ENCODE data around the gene HRH2. TPM values are rescaled to one million over a fixed set of nuclear protein-coding genes. Genes with fewer than 3 reads are reported as not detected.

HRH2 gene
- total and polyA plus RNA-seq, 9 of the 15 experiments (the other 6 are each of a cell fraction or from before 2014, with no cell fraction given) = 0.04 TPM; not detected in 8

- H3K79me2 ChIP-seq (ENCODE audit: control insufficient read depth, insufficient read depth, low read length) = no peaks in the 10 kb centered on the region
- no peak overlapping the region for H3K9ac ChIP-seq (ENCODE audit: insufficient read depth in 1 of 2, low read depth in 2 of 2, low read length in 2 of 2)
- H4K20me1 ChIP-seq (replicated peaks; ENCODE audit: control insufficient read depth, insufficient read depth, low read length) = no peaks in the 10 kb centered on the region
- intact Hi-C loops (cut with micrococcal nuclease) = no loop called here
- peaks cover 11 to 60% of the 10 kb centered on the region in 2 experiments for H3K27me3 ChIP-seq (ENCODE audit: control insufficient read depth in 2 of 2, insufficient read depth in 2 of 2, low read length in 2 of 2)
- POLR2A ChIA-PET = no interaction called here
- no peaks in the 10 kb centered on the region for H3K9me1 ChIP-seq (ENCODE audit: control insufficient read depth, insufficient read depth, low read length)
- H3K9me3 ChIP-seq (replicated peaks; ENCODE audit: control insufficient read depth, insufficient read depth, low read depth, low read length) = no peaks in the 10 kb centered on the region
- H3K4me3 ChIP-seq = no peak overlapping the region
- FAIRE-seq (no peak), DNase-seq (ENCODE audit: extremely low read depth in 1 of 4, low spot score in 3 of 4) (no peak), ATAC-seq (no peak)
- no TSS peak for BruUV-seq (replicated peaks)
- CTCF ChIA-PET (ENCODE audit: low intra/inter-chr PET ratio) = no interaction called here
- H2AFZ ChIP-seq (ENCODE audit: low read depth, low read length) = no peak overlapping the region
- H3K36me3 ChIP-seq (ENCODE audit: control insufficient read depth, insufficient read depth, low read length) = no peaks in the 10 kb centered on the region
- TF ChIP-seq ZBTB40 (IDR thresholded peaks at IDR 0.05) (no peak), ZBTB40 (CRISPR knock-in tag; IDR thresholded peaks at IDR 0.05) (no peak), RAD21 (CRISPR knock-in tag; conservative IDR thresholded peaks at IDR 0.05 in 1 of 2, IDR thresholded peaks at IDR 0.05 in 1 of 2) (0 out of 4 replicates have a peak, but pooled peaks of 1 of the 2 experiments have one; percentile 3)
- WGBS (ENCODE audit: insufficient coverage, low coverage, missing lambda C conversion rate) = 14% methylated on average over 33 of the region's 41 CpGs
- H3K27ac ChIP-seq (ENCODE audit: extremely low read depth, low read depth, low read length) = no peak overlapping the region
- H3K4me2 ChIP-seq (ENCODE audit: insufficient read depth, low read length) = no peak overlapping the region
- in situ Hi-C loops (cut with MboI) = no loop called here
- peaks cover 0 to 8% of the 10 kb centered on the region in 2 experiments; a peak in 1 of 5 replicates for H3K4me1 ChIP-seq (replicated peaks in 1 of 2; ENCODE audit: control insufficient read depth in 2 of 2, insufficient read depth in 2 of 2, low read length in 2 of 2)
Measured at GRCh38 chr5:175658299-175659145, 651 bp downstream of the HRH2 start.
